ENCODE measurements around the gene ZNF282.
"Not testable (repeated sequence)": the region's sequence is repeated elsewhere in the genome, so short reads cannot be mapped to it uniquely, and the experiment has no call there.

The ZNF282 gene

GRCh38 chr7:149239345-149240143 lies 44.2 kb downstream of the ZNF282 start, which contains the start of gene ZNF212:
TSS of gene ZNF212 (plus strand) at chr7:149239651. CDS start at chr7:149239779, 128 bp downstream.
- DNase-seq (ENCODE audit: low read depth) = peak; percentile 94
- peak; percentile 88 for TF ChIP-seq CTCF (IDR thresholded peaks at IDR 0.05; ENCODE audit: insufficient read depth, low read depth, low read length, missing control alignments)

GRCh38 chr7:149240637-149241036 lies 45.3 kb downstream of the ZNF282 start:
- no peak for DNase-seq (ENCODE audit: low read depth)
- TF ChIP-seq CTCF (IDR thresholded peaks at IDR 0.05; ENCODE audit: insufficient read depth, low read depth, low read length, missing control alignments) = no peak
- peak overlapping the region; percentile 92 for H3K4me3 ChIP-seq (ENCODE audit: low read depth, low read length)

More at GRCh38 chr7:149239345-149240143, 44.2 kb downstream of the ZNF282 start, which contains the start of gene ZNF212:
- peak within 1 kb of the TSS; percentile 92 for H3K4me3 ChIP-seq (ENCODE audit: low read depth, low read length)

- no peak for TF ChIP-seq CTCF (IDR thresholded peaks at IDR 0.05; ENCODE audit: insufficient read depth, low read depth, low read length, missing control alignments)
- DNase-seq (ENCODE audit: low read depth) = no peak
- no peak overlapping the region for H3K4me3 ChIP-seq (ENCODE audit: low read depth, low read length)
Measured at GRCh38 chr7:149241696-149242095, 46.4 kb downstream of the ZNF282 start.

GRCh38 chr7:149245244-149245643 lies 49.9 kb downstream of the ZNF282 start:
- DNase-seq (ENCODE audit: low read depth) = peak; percentile 66
- no peak for TF ChIP-seq CTCF (IDR thresholded peaks at IDR 0.05; ENCODE audit: insufficient read depth, low read depth, low read length, missing control alignments)
- H3K4me3 ChIP-seq (ENCODE audit: low read depth, low read length) = no peak overlapping the region

- peak; percentile 26 for DNase-seq (ENCODE audit: low read depth)
- TF ChIP-seq CTCF (IDR thresholded peaks at IDR 0.05; ENCODE audit: insufficient read depth, low read depth, low read length, missing control alignments) = no peak
- H3K4me3 ChIP-seq (ENCODE audit: low read depth, low read length) = no peak overlapping the region
Measured at GRCh38 chr7:149245744-149246143, 50.4 kb downstream of the ZNF282 start.

- peak; percentile 24 for DNase-seq (ENCODE audit: low read depth)
- no peak overlapping the region for H3K4me3 ChIP-seq (ENCODE audit: low read depth, low read length)
- TF ChIP-seq CTCF (IDR thresholded peaks at IDR 0.05; ENCODE audit: insufficient read depth, low read depth, low read length, missing control alignments) = no peak
Measured at GRCh38 chr7:149248777-149249176, 53.4 kb downstream of the ZNF282 start.

GRCh38 chr7:149250151-149250550 lies 54.8 kb downstream of the ZNF282 start:
- DNase-seq (ENCODE audit: low read depth) = not testable (repeated sequence)

GRCh38 chr7:149251518-149251917 lies 56.2 kb downstream of the ZNF282 start:
- not testable (repeated sequence) for H3K4me3 ChIP-seq (ENCODE audit: low read depth, low read length); DNase-seq (ENCODE audit: low read depth)

More at GRCh38 chr7:149250151-149250550, 54.8 kb downstream of the ZNF282 start:
- H3K4me3 ChIP-seq (ENCODE audit: low read depth, low read length) = not testable (repeated sequence)
